Breast epithelium (tissue), 3 donors: ENCODE measurements around the gene CCDC169.

Source experiments
- POLR2AphosphoS5 ChIP-seq, 3 donors: sonication (generic); formaldehyde crosslinking; IDR thresholded peaks; one replicate each; pipeline ENCODE4 v1.6.1; 2017; ENCODE audit warnings: antibody characterized with exemption in 3 of 3
- TF ChIP-seq, protein P1 (sequence below), 3 donors: fragments of 450-650 bp; IDR thresholded peaks; one replicate each; pipeline ENCODE4 v1.5.1; 2016 to 2017; ENCODE audit warnings: antibody characterized with exemption in 3 of 3, mild to moderate bottlenecking in 3 of 3, moderate library complexity in 3 of 3

DNA sequence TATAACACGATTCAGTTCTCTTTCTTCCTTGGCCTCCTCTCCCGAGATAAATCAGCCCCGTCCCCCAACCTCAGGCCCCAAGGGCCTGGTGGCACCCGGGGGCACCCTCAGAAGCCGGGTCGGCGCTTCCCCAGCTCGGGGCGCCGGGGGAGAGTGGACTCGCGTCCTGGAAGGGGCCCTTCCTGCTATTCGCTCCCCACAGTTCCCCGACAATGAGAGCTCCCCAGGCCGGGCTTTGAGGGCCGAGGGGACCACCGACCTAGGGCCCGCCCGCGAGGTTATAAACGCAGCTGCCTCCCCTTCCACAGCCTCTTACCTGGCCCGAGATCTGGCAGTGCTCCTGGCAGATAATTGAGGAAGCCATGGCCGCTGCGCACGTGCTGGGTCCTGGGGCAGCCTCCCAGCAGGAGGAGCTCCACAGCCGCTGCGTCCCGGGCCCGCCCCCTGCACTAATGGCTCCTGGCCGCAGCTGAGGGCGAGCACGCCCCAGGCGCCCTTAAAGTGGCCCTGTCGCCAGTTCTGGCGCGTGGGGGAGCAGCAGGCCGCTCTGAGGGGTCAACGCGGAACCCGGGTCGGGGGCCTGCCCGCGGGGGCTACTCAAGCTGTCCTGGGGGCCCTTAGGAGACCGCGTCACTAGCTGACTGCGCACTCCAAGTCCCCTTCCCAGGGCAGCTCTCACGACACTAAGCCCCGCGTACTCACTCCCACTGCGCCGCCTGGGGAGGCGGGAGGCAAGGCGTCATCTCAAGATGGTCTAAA, 83.3 kb downstream of the CCDC169 start, which contains the start of gene SOHLH2:
- TF ChIP-seq, protein P1, sequence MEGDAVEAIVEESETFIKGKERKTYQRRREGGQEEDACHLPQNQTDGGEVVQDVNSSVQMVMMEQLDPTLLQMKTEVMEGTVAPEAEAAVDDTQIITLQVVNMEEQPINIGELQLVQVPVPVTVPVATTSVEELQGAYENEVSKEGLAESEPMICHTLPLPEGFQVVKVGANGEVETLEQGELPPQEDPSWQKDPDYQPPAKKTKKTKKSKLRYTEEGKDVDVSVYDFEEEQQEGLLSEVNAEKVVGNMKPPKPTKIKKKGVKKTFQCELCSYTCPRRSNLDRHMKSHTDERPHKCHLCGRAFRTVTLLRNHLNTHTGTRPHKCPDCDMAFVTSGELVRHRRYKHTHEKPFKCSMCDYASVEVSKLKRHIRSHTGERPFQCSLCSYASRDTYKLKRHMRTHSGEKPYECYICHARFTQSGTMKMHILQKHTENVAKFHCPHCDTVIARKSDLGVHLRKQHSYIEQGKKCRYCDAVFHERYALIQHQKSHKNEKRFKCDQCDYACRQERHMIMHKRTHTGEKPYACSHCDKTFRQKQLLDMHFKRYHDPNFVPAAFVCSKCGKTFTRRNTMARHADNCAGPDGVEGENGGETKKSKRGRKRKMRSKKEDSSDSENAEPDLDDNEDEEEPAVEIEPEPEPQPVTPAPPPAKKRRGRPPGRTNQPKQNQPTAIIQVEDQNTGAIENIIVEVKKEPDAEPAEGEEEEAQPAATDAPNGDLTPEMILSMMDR (IDR thresholded peaks at IDR 0.05): no peak
- no peak for TF ChIP-seq POLR2AphosphoS5 (IDR thresholded peaks at IDR 0.05)
